Cardiac fibroblast (primary cell): ENCODE data around the gene CRP.
"Not testable (repeated sequence)": the region's sequence is repeated elsewhere in the genome, so short reads cannot be mapped to it uniquely, and the experiment has no call there.

Experiments used
- DNase-seq, 2 donors: peaks; one replicate each; pipeline versions ENCODE4 v3.0.0 to v3.0.0-alpha.2; 2010; ENCODE audit warnings: low read depth in 2 of 2
- H3K4me3 ChIP-seq, 2 donors: replicated peaks in 1 of 2; 1 replicate in 1 of 2; 2 replicates in 1 of 2; pipeline ENCODE4 v1.5.1; 2011; ENCODE audit warnings: low read depth in 2 of 2, low read length in 2 of 2, mild to moderate bottlenecking in 2 of 2, moderate library complexity in 1 of 2
- CTCF ChIP-seq: IDR thresholded peaks from one replicate; pipeline ENCODE4 v1.5.1; 2011; ENCODE audit warnings: low read depth, mild to moderate bottlenecking, low read length, inconsistent platforms

CRP gene

GRCh38 chr1:159700312-159700711, 14.1 kb downstream of the CRP start:
- no peak overlapping the region for H3K4me3 ChIP-seq
- no peak for DNase-seq
- TF ChIP-seq CTCF = no peak

- TF ChIP-seq CTCF = no peak
Measured at GRCh38 chr1:159699653-159700052, 14.7 kb downstream of the CRP start.

GRCh38 chr1:159699246-159699645, 15.1 kb downstream of the CRP start:
- no peak overlapping the region for H3K4me3 ChIP-seq
- no peak for TF ChIP-seq CTCF
- no peak for DNase-seq

More at GRCh38 chr1:159699653-159700052, 14.7 kb downstream of the CRP start:
- DNase-seq = no peak
- no peak overlapping the region for H3K4me3 ChIP-seq

GRCh38 chr1:159687511-159687910, 26.9 kb downstream of the CRP start:
- no peak overlapping the region for H3K4me3 ChIP-seq
- no peak for DNase-seq
- TF ChIP-seq CTCF = no peak

GRCh38 chr1:159686599-159687299, 27.6 kb downstream of the CRP start:
- no peak overlapping the region for H3K4me3 ChIP-seq
- no peak for TF ChIP-seq CTCF
- no peak for DNase-seq

GRCh38 chr1:159678939-159679338, 35.5 kb downstream of the CRP start:
- no peak overlapping the region for H3K4me3 ChIP-seq
- DNase-seq = peak in 1 of 2 donors; percentile 3
- no peak for TF ChIP-seq CTCF

- no peak for TF ChIP-seq CTCF
- H3K4me3 ChIP-seq = no peak overlapping the region
- DNase-seq = no peak
Measured at GRCh38 chr1:159675046-159675445, 39.3 kb downstream of the CRP start.

- not testable (repeated sequence) for H3K4me3 ChIP-seq, DNase-seq
Measured at GRCh38 chr1:159672390-159672789, 42.0 kb downstream of the CRP start.
